Measurements from ENCODE around the gene CERCAM.

DNA sequence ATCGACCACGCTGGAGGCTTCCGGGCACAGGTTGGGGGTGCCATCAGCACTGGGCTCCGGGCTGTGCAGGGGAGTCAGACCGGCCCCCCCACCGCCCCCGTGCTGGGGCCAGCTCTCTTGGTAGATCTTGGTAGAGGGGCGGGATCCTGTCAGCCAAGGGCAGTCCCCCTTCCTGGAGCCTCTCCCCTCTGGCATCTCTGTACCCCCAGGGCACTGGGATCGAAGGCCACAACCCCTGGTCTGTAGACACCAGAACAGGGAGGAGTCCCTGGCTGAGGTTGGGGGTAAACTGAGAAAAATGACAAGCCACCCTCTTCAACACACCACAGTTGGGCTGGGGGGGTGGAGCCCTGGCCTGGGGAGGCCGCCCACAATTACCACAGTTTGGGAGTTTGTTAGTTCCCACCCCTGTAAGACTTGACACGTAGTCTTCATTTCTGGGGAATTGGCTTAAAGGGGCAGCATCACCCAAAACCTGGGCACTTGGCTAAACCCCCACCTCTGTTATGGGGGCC, 882 bp downstream of the CERCAM start:
- no peak for TF ChIP-seq EP300 (IDR thresholded peaks at IDR 0.05)
- TF ChIP-seq, protein P1, sequence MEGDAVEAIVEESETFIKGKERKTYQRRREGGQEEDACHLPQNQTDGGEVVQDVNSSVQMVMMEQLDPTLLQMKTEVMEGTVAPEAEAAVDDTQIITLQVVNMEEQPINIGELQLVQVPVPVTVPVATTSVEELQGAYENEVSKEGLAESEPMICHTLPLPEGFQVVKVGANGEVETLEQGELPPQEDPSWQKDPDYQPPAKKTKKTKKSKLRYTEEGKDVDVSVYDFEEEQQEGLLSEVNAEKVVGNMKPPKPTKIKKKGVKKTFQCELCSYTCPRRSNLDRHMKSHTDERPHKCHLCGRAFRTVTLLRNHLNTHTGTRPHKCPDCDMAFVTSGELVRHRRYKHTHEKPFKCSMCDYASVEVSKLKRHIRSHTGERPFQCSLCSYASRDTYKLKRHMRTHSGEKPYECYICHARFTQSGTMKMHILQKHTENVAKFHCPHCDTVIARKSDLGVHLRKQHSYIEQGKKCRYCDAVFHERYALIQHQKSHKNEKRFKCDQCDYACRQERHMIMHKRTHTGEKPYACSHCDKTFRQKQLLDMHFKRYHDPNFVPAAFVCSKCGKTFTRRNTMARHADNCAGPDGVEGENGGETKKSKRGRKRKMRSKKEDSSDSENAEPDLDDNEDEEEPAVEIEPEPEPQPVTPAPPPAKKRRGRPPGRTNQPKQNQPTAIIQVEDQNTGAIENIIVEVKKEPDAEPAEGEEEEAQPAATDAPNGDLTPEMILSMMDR (IDR thresholded peaks at IDR 0.05): no peak
- no peak for TF ChIP-seq POLR2AphosphoS5 (IDR thresholded peaks at IDR 0.05)

Data from suprapubic skin (tissue), 4 donors.